GM23248 (cell line): ENCODE results near the gene SLC4A8. TPM values are rescaled to one million over a fixed set of nuclear protein-coding genes. Genes with fewer than 3 reads are reported as not detected.

Experiments
- DNase-seq: peaks from one replicate; pipeline ENCODE4 v3.0.0-alpha.2; 2015
- H2AFZ ChIP-seq: fragments of 200-600 bp; sonication (generic); 2 replicates; pipeline ENCODE4 v1.6.1; 2016; ENCODE audit warnings: antibody characterized with exemption
- H3F3A ChIP-seq: fragments of 200-600 bp; sonication (generic); 2 replicates; pipeline ENCODE4 v1.6.1; 2016; ENCODE audit warnings: mild to moderate bottlenecking, antibody characterized with exemption, mixed run types; ENCODE audit not compliant: insufficient read depth
- H3K27ac ChIP-seq: fragments of 200-600 bp; sonication (generic); 2 replicates; pipeline ENCODE4 v1.5.1; 2016; ENCODE audit warnings: mild to moderate bottlenecking
- H3K27me3 ChIP-seq: fragments of 200-600 bp; sonication (generic); replicated peaks from 2 replicates; pipeline ENCODE4 v1.6.1; 2016; ENCODE audit warnings: mild to moderate bottlenecking; ENCODE audit not compliant: insufficient read depth
- H3K36me3 ChIP-seq: fragments of 200-600 bp; sonication (generic); 2 replicates; pipeline ENCODE4 v1.6.1; 2016; ENCODE audit warnings: low read depth, mild to moderate bottlenecking
- H3K4me1 ChIP-seq: fragments of 200-600 bp; sonication (generic); 2 replicates; pipeline ENCODE4 v1.6.1; 2016; ENCODE audit warnings: mild to moderate bottlenecking; ENCODE audit not compliant: insufficient read depth
- H3K4me2 ChIP-seq: fragments of 200-600 bp; sonication (generic); one replicate; pipeline ENCODE4 v1.6.1; 2016; ENCODE audit warnings: mild to moderate bottlenecking; ENCODE audit not compliant: unreplicated experiment
- H3K4me3 ChIP-seq: fragments of 200-600 bp; sonication (generic); 2 replicates; pipeline ENCODE4 v1.5.1; 2016; ENCODE audit warnings: mild to moderate bottlenecking
- H3K79me2 ChIP-seq: fragments of 200-600 bp; sonication (generic); 2 replicates; pipeline ENCODE4 v1.6.1; 2016; ENCODE audit warnings: mild to moderate bottlenecking; ENCODE audit not compliant: insufficient read depth
- H3K9ac ChIP-seq: fragments of 200-600 bp; sonication (generic); 2 replicates; pipeline ENCODE4 v1.6.1; 2016; ENCODE audit warnings: mild to moderate bottlenecking
- H3K9me2 ChIP-seq: fragments of 200-600 bp; sonication (generic); 2 replicates; pipeline ENCODE4 v1.6.1; 2016; ENCODE audit warnings: mixed run types, mild to moderate bottlenecking, moderate library complexity; ENCODE audit not compliant: insufficient read depth
- H3K9me3 ChIP-seq: fragments of 200-600 bp; sonication (generic); one replicate; pipeline ENCODE4 v1.6.1; 2017; ENCODE audit warnings: low read depth
- H4K20me1 ChIP-seq: fragments of 200-600 bp; sonication (generic); 2 replicates; pipeline ENCODE4 v1.6.0; 2016; ENCODE audit not compliant: insufficient read depth
- EZH2 ChIP-seq: fragments of 200-600 bp; sonication (generic); IDR thresholded peaks from 2 replicates; pipeline ENCODE4 v1.6.1; 2018; ENCODE audit warnings: antibody characterized with exemption, mild to moderate bottlenecking; ENCODE audit not compliant: insufficient read depth, poor library complexity, severe bottlenecking
- EZH2phosphoT487 ChIP-seq: fragments of 200-600 bp; sonication (generic); IDR thresholded peaks from 2 replicates; pipeline ENCODE4 v1.6.1; 2018; ENCODE audit warnings: antibody characterized with exemption, moderate library complexity, mild to moderate bottlenecking, low read depth; ENCODE audit not compliant: insufficient read depth
- WGBS, 2 experiments: methylation state at CpG; one replicate each; pipeline ENCODE4 v1.1.6; 2015 to 2017; ENCODE audit warnings: low lambda C conversion rate in 2 of 2, low coverage in 1 of 2; ENCODE audit errors: missing lambda C conversion rate in 2 of 2; 5-methylcytosine and 5-hydroxymethylcytosine counted together
- in situ Hi-C: fragments of 300-500 bp; cut with MboI; formaldehyde crosslinking; loops from 2 replicates; pipeline ENCODE4 v1.15.0; 2020
- polyA plus RNA-seq: library from polyadenylated mRNA; unstranded; fragments of >200 nt; fragmentation: Nextera tagmentation; extraction: Ambion mirVana; gene quantifications from 2 replicates; pipeline ENCODE4 v1.2.1, GENCODE V29; 2016
- total RNA-seq: library from RNA; depleted of rRNA; stranded (reverse); fragments of >200 nt; shearing (Covaris generic); gene quantifications from 2 replicates; pipeline ENCODE4 v1.2.3, GENCODE V29; 2014; rRNA removed

The SLC4A8 gene
- total and polyA plus RNA-seq, 2 experiments from 2014 or later = 2.6 to 3.1 TPM

GRCh38 chr12:51540996-51541395 is 116.4 kb downstream of the SLC4A8 start:
- Histone ChIP-seq H3K4me1 (no peaks in the 10 kb centered on the region), H3K36me3 (no peaks in the 10 kb centered on the region), H3F3A (no peaks in the 10 kb centered on the region), H3K4me2 (no peak overlapping the region), H3K9ac (no peak overlapping the region), H3K27me3 (no peaks in the 10 kb centered on the region), H3K9me2 (no peaks in the 10 kb centered on the region), H3K27ac (no peak overlapping the region), H3K9me3 (no peaks in the 10 kb centered on the region), H3K4me3 (no peak overlapping the region), H2AFZ (no peak overlapping the region), H4K20me1 (no peaks in the 10 kb centered on the region), H3K79me2 (no peaks in the 10 kb centered on the region)
- WGBS, 2 experiments = 67 to 69% methylated on average over 4 of the region's 4 CpGs
- in situ Hi-C loops = no loop called here
- DNase-seq = no peak
- no peak for TF ChIP-seq EZH2
- TF ChIP-seq EZH2phosphoT487 = no peak

GRCh38 chr12:51546097-51546496 is 121.5 kb downstream of the SLC4A8 start:
- Histone ChIP-seq H3K4me2 (no peak overlapping the region), H3K4me3 (no peak overlapping the region), H3K36me3 (no peaks in the 10 kb centered on the region), H3K9ac (no peak overlapping the region), H4K20me1 (no peaks in the 10 kb centered on the region), H3K79me2 (no peaks in the 10 kb centered on the region), H3K9me2 (no peaks in the 10 kb centered on the region), H3K27me3 (no peaks in the 10 kb centered on the region), H2AFZ (no peak overlapping the region), H3F3A (no peaks in the 10 kb centered on the region), H3K4me1 (peaks cover 7% of the 10 kb centered on the region; the same call in 1 of the 2 replicates), H3K27ac (no peak overlapping the region), H3K9me3 (no peaks in the 10 kb centered on the region)
- in situ Hi-C loops = no loop called here
- TF ChIP-seq EZH2 = no peak
- no peak for TF ChIP-seq EZH2phosphoT487
- DNase-seq = no peak

GRCh38 chr12:51547606-51548005 is 123.0 kb downstream of the SLC4A8 start:
- H3K9ac ChIP-seq = no peak overlapping the region
- H4K20me1 ChIP-seq = no peaks in the 10 kb centered on the region
- no peak overlapping the region for H3K4me2 ChIP-seq
- TF ChIP-seq EZH2phosphoT487 (no peak), EZH2 (no peak)
- no peaks in the 10 kb centered on the region for H3K79me2 ChIP-seq
- 82% methylated on average over 6 of the region's 6 CpGs for WGBS, 2 experiments
- no peaks in the 10 kb centered on the region for H3F3A ChIP-seq
- DNase-seq = no peak
- no peak overlapping the region for H2AFZ ChIP-seq
- no peak overlapping the region for H3K27ac ChIP-seq
- no peak overlapping the region for H3K4me3 ChIP-seq
- H3K4me1 ChIP-seq = peaks cover 7% of the 10 kb centered on the region; the same call in 1 of the 2 replicates
- in situ Hi-C loops = no loop called here
- no peaks in the 10 kb centered on the region for H3K9me2 ChIP-seq
- H3K27me3 ChIP-seq = no peaks in the 10 kb centered on the region
- no peaks in the 10 kb centered on the region for H3K9me3 ChIP-seq
- no peaks in the 10 kb centered on the region for H3K36me3 ChIP-seq

- Histone ChIP-seq H3K9ac (no peak overlapping the region), H2AFZ (no peak overlapping the region), H3K4me2 (no peak overlapping the region), H3K27ac (no peak overlapping the region), H3K27me3 (no peaks in the 10 kb centered on the region), H4K20me1 (no peaks in the 10 kb centered on the region), H3K4me3 (no peak overlapping the region), H3K79me2 (no peaks in the 10 kb centered on the region), H3K36me3 (no peaks in the 10 kb centered on the region), H3K4me1 (peaks cover 7% of the 10 kb centered on the region; the same call in 1 of the 2 replicates), H3K9me3 (no peaks in the 10 kb centered on the region), H3K9me2 (no peaks in the 10 kb centered on the region), H3F3A (no peaks in the 10 kb centered on the region)
- WGBS, 2 experiments = 74 to 84% methylated on average over 2 of the region's 2 CpGs
- in situ Hi-C loops = no loop called here
- no peak for DNase-seq
- TF ChIP-seq EZH2phosphoT487 (no peak), EZH2 (no peak)
Observed at GRCh38 chr12:51548241-51548640, 123.6 kb downstream of the SLC4A8 start.

- peak overlapping the region; percentile 45 for H3K4me2 ChIP-seq
- no peaks in the 10 kb centered on the region for H3F3A ChIP-seq
- in situ Hi-C loops = no loop called here
- H3K27ac ChIP-seq = no peak overlapping the region
- no peak overlapping the region for H2AFZ ChIP-seq
- no peaks in the 10 kb centered on the region for H3K9me3 ChIP-seq
- no peaks in the 10 kb centered on the region for H3K36me3 ChIP-seq
- H3K79me2 ChIP-seq = no peaks in the 10 kb centered on the region
- peaks cover 7% of the 10 kb centered on the region; the same call in 1 of the 2 replicates for H3K4me1 ChIP-seq
- DNase-seq = peak; percentile 78
- no peak overlapping the region for H3K9ac ChIP-seq
- H3K9me2 ChIP-seq = no peaks in the 10 kb centered on the region
- TF ChIP-seq EZH2 (no peak), EZH2phosphoT487 (no peak)
- H3K27me3 ChIP-seq = no peaks in the 10 kb centered on the region
- H3K4me3 ChIP-seq = no peak overlapping the region
- no peaks in the 10 kb centered on the region for H4K20me1 ChIP-seq
- 13 to 17% methylated on average over 8 of the region's 8 CpGs for WGBS, 2 experiments
Observed at GRCh38 chr12:51549637-51550036, 125.0 kb downstream of the SLC4A8 start.

Other genes starting within 250 kb of the SLC4A8 start
- gene POU6F1, start 206.8 kb upstream of the SLC4A8 start, total RNA-seq = 1.0 and 3.0 TPM in 2 replicates
- 1.8 and 2.4 TPM in 2 replicates for gene POU6F1, start 206.8 kb upstream of the SLC4A8 start, polyA plus RNA-seq
- 145 and 150 TPM in 2 replicates for gene DAZAP2, start 186.0 kb upstream of the SLC4A8 start, total RNA-seq
- gene DAZAP2, start 186.0 kb upstream of the SLC4A8 start, polyA plus RNA-seq = 216 and 228 TPM in 2 replicates
- 18.2 and 18.8 TPM in 2 replicates for gene SMAGP, start 154.4 kb upstream of the SLC4A8 start, total RNA-seq
- gene SMAGP, start 154.4 kb upstream of the SLC4A8 start, polyA plus RNA-seq = 35.0 and 41.0 TPM in 2 replicates
- gene BIN2, start 100.7 kb upstream of the SLC4A8 start, total RNA-seq = not detected in 2 replicates
- gene BIN2, start 100.7 kb upstream of the SLC4A8 start, polyA plus RNA-seq = not detected in 2 replicates
- gene CELA1, start 78.2 kb upstream of the SLC4A8 start, total RNA-seq = not detected in 2 replicates
- not detected in 2 replicates for gene CELA1, start 78.2 kb upstream of the SLC4A8 start, polyA plus RNA-seq
- 9.4 and 22.4 TPM in 2 replicates for gene GALNT6, start 33.4 kb upstream of the SLC4A8 start, total RNA-seq
- gene GALNT6, start 33.4 kb upstream of the SLC4A8 start, polyA plus RNA-seq = 3.9 and 4.3 TPM in 2 replicates
- gene SCN8A, start 166.4 kb downstream of the SLC4A8 start, total RNA-seq = 12.9 and 13.8 TPM in 2 replicates
- 4.4 and 6.7 TPM in 2 replicates for gene SCN8A, start 166.4 kb downstream of the SLC4A8 start, polyA plus RNA-seq